ENCODE measurements around the gene SCO2.

SCO2 gene

DNA sequence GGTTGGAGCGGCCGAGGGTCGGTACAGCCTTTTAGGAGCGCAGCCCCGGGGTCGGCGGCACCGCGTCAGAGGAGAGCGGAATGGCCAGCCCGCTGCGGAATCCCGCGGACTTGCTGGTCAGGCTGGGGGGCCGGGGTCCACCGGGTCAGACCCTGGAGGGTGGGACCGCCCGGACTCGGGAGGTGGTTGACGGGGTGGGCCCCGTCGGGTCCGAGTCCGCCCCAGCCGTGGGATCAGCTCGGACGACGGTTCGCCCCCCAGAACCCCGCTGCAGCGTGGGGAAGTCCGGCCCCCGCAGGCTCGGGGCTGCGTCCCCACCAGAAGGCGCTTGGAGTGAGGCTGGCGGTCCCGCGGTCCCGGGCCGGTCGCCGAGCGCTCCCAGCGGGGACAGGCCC, 44.4 kb downstream of the SCO2 start:
- no peaks in the 10 kb centered on the region for H3K36me3 Mint-ChIP-seq (ENCODE audit: low read depth)
- peaks cover 6% of the 10 kb centered on the region for H3K27me3 Mint-ChIP-seq
- no peaks in the 10 kb centered on the region for H3K9me3 Mint-ChIP-seq
- no peak for DNase-seq
- H3K4me1 Mint-ChIP-seq (ENCODE audit: low read depth): peaks cover 5% of the 10 kb centered on the region
- H3K4me3 Mint-ChIP-seq: peak overlapping the region; percentile 52
- H3K27ac Mint-ChIP-seq: no peak overlapping the region

DNA sequence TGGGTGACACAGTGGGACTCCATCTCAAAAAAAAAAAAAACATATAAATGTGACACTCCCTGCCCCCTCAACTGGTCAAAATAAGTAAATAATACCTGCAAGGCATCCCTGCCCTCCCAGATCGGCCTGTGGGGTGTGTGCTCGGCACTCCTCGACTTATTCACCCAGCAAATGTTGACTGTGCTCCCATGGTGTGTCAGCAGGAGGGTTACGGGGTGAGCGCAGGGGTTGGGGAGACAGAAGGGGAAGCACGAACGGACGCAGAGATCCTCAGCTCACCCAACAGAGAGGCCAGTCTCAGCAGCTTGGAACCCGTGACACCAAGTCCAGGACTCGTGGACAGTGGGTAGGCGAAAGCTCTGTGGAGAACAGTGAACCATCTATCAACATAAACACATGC, 45.7 kb downstream of the SCO2 start:
- Mint-ChIP-seq H3K9me3 (no peaks in the 10 kb centered on the region), H3K27me3 (peaks cover 6% of the 10 kb centered on the region), H3K4me1 (ENCODE audit: low read depth) (peaks cover 10% of the 10 kb centered on the region), H3K4me3 (peak overlapping the region; percentile 52), H3K36me3 (ENCODE audit: low read depth) (no peaks in the 10 kb centered on the region), H3K27ac (no peak overlapping the region)
- DNase-seq: no peak

DNA sequence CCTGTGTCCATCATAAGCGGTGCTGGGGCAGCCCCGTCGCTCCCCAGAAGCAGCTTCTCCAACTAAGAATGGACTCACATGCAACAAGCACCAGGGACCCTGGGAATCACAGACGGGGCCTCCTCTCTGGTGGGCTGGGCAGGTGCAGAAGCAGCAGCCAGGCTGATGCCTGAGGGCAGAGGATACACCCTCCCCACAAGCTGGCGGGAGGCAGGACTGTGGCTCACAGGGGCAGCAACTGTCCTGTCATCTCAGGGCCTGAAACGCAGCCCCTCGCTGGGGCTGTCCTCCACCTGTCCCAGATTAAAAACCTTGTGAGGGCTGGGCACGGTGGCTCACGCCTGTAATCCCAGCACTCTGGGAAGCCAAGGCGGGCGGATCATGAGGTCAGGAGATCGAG, 47.5 kb downstream of the SCO2 start:
- H3K27me3 Mint-ChIP-seq: peaks cover 6% of the 10 kb centered on the region
- peaks cover 23% of the 10 kb centered on the region for H3K4me1 Mint-ChIP-seq (ENCODE audit: low read depth)
- H3K27ac Mint-ChIP-seq: no peak overlapping the region
- H3K4me3 Mint-ChIP-seq: no peak overlapping the region
- H3K36me3 Mint-ChIP-seq (ENCODE audit: low read depth): peaks cover 11% of the 10 kb centered on the region
- DNase-seq: no peak
- H3K9me3 Mint-ChIP-seq: no peaks in the 10 kb centered on the region

DNA sequence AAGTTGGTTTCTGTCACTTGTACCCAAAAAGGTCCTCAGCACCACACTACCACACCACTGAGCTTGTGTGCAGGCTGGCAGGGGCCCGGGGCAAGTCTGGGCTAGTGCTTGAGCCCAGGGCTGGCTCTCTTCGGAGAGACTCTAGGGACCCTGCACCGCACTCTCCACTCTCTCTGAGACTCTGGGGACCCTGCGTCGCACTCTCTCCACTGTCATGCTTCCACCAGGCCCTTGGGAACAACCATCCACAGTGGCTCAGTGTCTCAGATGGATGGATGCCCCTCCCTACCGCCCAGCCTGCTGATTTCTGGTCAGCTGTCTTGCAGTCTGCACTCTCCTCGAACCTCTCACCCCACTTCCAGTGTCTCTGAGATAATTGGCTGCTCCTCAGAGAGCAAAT, 48.5 kb downstream of the SCO2 start:
- H3K36me3 Mint-ChIP-seq (ENCODE audit: low read depth): peaks cover 12% of the 10 kb centered on the region
- peaks cover 33% of the 10 kb centered on the region for H3K4me1 Mint-ChIP-seq (ENCODE audit: low read depth)
- H3K9me3 Mint-ChIP-seq: no peaks in the 10 kb centered on the region
- H3K4me3 Mint-ChIP-seq: peak overlapping the region; percentile 66
- H3K27me3 Mint-ChIP-seq: peaks cover 6% of the 10 kb centered on the region
- no peak for DNase-seq
- H3K27ac Mint-ChIP-seq: no peak overlapping the region

DNA sequence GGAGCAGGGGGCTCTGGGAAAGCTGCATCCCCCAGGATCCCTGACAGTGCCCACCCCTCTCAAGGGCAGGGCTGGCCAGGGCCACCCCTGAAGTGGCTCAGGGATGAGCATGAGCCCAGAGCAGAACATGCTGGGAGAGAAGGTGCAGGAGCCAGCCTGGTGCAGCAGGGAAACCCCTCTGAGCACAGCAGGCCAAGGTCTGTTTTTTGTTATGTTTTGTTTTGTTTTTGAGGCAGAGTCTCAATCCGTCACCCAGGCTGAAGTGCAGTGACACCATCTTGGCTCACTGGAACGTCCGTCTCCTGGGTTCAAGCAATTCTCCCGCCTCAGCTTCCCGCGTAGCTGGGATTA, 49.8 kb downstream of the SCO2 start:
- Mint-ChIP-seq H3K9me3 (no peaks in the 10 kb centered on the region), H3K4me1 (ENCODE audit: low read depth) (peaks cover 45% of the 10 kb centered on the region), H3K36me3 (ENCODE audit: low read depth) (peaks cover 17% of the 10 kb centered on the region), H3K27me3 (peaks cover 6% of the 10 kb centered on the region), H3K27ac (peak overlapping the region; percentile 77), H3K4me3 (peak overlapping the region; percentile 66)
- DNase-seq: no peak

- peaks cover 17% of the 10 kb centered on the region for H3K36me3 Mint-ChIP-seq (ENCODE audit: low read depth)
- H3K4me1 Mint-ChIP-seq (ENCODE audit: low read depth): peaks cover 48% of the 10 kb centered on the region
- peak; percentile 93 for DNase-seq
- H3K4me3 Mint-ChIP-seq: peak within 1 kb of the TSS; percentile 96
- H3K27ac Mint-ChIP-seq: peak within 1 kb of the TSS; percentile 94
- H3K27me3 Mint-ChIP-seq: peaks cover 2% of the 10 kb centered on the region
- H3K9me3 Mint-ChIP-seq: no peaks in the 10 kb centered on the region
Observed at GRCh38 chr22:50474710-50475651, 50.4 kb downstream of the SCO2 start, which contains the start of gene SBF1. SBF1 (minus strand) TSS chr22:50475035; CDS start chr22:50474840, 195 bp downstream.

- H3K27me3 Mint-ChIP-seq: no peaks in the 10 kb centered on the region
- H3K4me3 Mint-ChIP-seq: peak overlapping the region; percentile 96
- no peaks in the 10 kb centered on the region for H3K9me3 Mint-ChIP-seq
- H3K4me1 Mint-ChIP-seq (ENCODE audit: low read depth): peaks cover 55% of the 10 kb centered on the region
- peak overlapping the region; percentile 94 for H3K27ac Mint-ChIP-seq
- peak; percentile 64 for DNase-seq
- peaks cover 17% of the 10 kb centered on the region for H3K36me3 Mint-ChIP-seq (ENCODE audit: low read depth)
Observed at GRCh38 chr22:50473855-50474671, 51.3 kb downstream of the SCO2 start.

Data from activated T-cell treated with anti-CD3 and anti-CD28 coated beads, Interleukin-2, amount 50 U/mL, for 24 hours (primary cell).